NCI-H2029 (cell line): ENCODE results near the gene SLC4A8.
A peak's percentile ranks its signal among the peaks of the same experiment; 100 is the strongest.

Experiments
- DNase-seq: peaks from one replicate; lab custom pipeline; 2025; lab: John Stamatoyannopoulos, UW

The SLC4A8 gene

DNA sequence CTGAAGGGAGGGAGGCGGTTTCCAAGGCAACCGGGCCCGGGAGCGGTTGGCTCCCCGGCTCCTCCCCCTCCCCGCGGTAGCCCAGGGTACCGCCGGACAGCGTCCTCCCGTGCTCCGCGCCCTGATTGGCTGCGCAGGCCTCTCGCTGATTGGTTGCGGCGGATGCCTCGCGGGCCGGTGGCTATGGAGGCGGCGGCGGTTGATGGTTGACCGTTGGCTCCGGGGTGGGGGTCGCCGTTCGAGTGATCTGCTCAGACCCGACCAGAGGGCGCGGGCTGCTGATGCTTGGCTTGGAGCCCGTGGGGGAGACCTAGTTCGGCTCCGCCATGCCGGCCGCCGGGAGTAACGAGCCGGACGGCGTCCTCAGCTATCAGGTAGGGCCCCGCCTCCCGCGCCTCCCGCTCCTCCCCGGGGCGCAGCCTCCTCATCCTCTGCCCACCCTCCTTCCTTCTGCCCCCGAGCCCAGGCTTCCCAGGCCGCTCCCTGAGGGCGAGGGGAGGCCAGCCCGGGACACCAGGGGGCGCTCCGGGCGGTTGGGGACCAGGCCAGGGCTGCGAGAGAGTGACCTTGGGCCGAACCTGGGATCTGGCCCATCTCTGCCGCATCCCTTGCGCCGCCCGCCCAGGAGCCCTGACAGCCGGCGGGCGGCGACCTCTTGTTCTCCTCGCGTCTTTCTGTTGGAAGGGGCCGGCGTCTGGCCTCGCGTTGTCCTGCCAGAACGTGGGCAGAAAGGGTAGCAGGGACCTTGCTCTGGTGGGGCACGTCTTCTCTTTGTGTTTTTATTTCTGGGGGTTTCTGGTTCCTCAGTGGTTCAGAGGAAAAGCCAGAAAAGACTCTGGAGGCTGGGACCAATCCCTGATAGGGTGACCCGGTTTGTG, at the start of gene SLC4A8:
Gene SLC4A8 (plus strand): TSS at position 170 of the 878 bp plus-strand sequence. CDS start 157 bp downstream, at position 327.
- DNase-seq = peak; percentile 90

GRCh38 chr12:51374856-51375255, 49.8 kb upstream of the SLC4A8 start:
- no peak for DNase-seq

GRCh38 chr12:51377099-51377984, 47.3 kb upstream of the SLC4A8 start:
- DNase-seq = peak; percentile 40

DNA sequence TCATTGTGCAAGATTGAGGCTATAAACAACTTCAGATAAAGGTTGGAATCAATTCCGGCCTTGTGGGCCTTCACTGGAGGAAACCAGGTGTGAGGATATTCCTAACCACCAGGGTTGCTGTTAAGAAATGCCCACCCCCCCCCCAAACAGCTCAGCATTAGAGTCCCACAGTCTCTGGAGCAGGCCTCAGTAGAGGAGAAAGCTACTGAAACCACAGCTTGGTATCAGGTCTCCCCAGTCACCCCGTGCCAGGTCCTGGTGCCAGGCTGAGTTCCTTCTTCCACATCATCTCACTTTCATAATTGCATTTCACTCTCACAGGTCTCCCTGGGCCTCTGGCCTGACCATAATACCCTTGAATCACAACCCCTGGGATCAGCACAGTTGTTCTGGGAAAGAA, 45.9 kb upstream of the SLC4A8 start:
- DNase-seq = no peak

GRCh38 chr12:51379571-51379970, 45.1 kb upstream of the SLC4A8 start:
- DNase-seq = no peak

DNA sequence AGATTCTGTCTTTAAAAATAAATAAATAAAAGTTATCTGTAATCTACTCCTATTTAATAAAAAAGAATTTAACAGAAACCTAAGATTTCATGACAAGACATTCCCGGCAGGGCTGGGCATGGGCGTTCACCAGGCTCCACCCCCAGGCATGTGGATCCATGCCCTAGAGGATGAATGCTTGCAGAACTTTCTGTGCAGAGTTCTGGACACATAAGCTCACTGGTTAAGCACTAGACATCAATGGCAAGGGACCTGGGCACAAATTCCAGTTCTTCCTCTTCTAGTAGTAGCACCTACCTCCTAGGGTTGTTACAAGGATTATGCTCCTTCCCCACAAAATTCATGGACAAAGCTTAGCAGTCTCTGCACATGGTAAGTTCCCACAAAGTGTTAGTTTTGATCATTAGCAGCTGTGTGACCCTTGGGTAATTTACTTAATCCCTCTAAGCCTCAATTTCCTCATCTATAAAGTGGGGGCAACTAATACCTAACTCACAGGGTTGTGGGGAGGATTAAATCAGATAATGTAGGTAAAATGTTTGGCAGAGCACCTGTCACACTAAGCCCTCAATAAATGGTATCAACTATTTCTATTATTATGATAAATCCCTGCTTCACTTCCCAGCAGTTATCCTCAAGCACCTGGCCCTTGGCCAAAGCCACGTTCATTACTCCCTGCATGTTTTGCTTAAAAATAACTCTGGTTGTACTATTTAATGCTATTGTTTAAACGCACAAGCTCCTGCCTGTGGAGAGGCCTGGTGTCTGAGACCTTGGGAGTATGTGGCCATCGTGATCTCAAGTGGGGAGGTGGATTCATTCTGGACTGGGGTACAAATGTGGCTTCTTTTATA, 43.2 kb upstream of the SLC4A8 start:
- DNase-seq = peak; percentile 19

DNA sequence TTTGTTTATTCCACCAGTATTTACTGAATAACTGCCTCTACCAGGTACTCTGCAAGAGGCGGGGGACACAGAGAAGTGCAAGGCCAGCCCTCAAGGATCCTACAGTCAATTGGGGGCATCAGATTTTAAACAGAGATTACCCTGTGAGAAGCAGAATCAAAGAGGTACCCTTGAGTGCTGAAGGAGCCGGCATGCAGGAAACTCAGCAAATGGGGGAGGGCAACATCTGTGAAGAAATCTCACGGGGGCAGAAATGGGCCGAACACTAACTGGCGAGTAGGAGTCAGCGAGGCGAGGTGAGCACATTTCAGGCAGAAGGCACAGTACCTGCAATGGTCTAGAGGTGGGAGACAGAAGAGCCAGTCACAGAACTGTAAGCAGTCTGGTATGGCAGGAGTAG, 42.5 kb upstream of the SLC4A8 start:
- no peak for DNase-seq

DNA sequence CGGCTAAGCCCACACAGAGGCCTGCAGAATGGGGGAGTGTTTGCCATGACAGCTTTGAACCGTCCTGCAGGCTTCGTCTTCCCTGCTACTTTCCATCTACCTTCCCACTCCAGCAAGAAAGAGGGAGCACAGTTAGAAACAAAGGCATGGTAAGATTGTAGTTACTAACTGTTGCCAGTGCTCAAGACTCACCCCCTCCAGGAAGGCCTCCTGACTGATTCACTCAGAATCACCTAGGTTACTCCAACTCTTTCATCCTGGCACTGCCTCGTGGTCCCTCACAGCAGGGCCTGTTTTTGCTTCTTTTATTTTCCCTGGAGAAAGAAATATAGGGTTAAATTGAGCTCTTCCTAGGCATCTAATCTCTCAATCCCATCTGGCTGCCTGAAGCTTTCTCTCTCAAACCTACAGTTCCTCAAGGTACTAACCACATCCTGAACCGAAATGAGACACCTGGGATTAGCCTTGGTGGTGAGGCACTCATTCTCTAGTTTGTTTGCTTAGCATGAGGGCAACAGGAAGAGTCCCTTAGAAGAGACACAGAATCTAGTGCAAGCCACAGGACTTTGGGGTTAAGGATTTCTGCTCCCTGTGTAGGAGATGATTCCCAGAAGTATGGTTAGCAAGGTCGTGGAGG, 41.2 kb upstream of the SLC4A8 start:
- DNase-seq = peak; percentile 60

GRCh38 chr12:51386351-51386750, 38.3 kb upstream of the SLC4A8 start:
- DNase-seq = peak; percentile 35

DNA sequence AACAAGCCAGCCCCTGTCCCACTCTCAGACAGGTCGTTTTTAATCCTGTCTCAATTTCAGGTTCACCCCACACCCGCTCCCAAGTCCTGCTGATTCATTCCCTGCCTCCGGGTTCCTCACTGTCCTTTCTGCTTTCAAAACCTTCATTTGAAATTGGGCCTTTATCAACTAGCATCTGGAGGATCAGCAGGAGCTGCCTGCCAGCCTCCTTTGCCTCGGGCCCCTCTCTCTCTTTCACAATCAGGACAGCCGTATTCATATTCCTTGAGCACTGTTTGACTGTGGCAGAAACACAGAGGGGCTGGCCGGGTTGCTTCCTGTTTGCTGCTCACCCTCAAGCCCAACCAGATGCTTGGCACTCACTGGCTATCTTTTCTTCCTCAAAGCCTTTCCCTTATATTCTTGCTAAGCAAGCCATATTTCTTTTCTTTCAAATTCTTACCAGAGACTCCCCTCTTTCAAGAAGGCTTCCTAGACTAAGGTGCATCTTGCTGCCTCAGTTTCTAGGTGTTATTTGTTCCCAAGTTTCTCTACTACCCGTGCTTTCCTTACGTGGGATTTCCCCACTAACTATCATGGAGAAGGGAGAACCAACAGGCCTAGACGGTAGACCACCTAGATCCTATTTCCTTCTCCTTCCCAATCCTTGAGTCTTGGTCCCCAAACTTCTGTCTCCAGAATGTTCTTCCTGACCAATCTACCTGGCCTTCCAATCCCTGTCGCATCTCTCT, 36.4 kb upstream of the SLC4A8 start:
- peak; percentile 12 for DNase-seq

GRCh38 chr12:51388846-51389245, 35.8 kb upstream of the SLC4A8 start:
- DNase-seq = no peak

DNA sequence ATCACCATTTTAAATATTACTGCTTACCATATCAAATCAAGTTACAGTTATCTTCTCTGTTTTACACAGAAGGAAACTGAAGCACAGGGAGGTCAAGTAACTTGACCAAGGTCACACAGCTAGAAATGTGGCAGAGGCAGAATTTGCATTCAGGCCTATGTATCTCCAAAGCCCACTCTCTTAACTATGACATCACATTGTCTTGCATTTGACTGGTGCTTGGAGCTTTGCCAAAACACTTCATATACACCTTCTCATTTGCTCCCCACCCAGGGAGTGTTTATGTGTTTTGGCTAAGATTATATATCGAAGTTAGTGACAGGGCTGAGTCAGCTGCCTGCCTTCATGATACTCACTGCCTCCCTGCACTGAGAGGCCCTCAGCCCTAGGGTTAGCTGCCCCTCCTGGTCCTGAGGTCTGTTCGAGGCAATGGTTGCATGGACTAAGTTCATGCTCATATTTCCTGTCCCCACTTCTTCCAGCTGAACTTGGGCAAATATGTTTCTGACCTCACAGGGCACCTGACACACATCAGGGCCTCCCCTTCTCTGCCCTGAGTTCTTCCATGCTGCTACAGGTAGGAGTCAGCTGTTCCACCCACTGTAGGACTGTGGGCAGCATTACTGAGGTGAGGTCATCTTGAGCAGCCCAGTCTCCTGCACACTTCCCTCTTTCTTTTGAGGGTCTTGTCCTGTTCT, 35.2 kb upstream of the SLC4A8 start:
- peak; percentile 39 for DNase-seq

DNA sequence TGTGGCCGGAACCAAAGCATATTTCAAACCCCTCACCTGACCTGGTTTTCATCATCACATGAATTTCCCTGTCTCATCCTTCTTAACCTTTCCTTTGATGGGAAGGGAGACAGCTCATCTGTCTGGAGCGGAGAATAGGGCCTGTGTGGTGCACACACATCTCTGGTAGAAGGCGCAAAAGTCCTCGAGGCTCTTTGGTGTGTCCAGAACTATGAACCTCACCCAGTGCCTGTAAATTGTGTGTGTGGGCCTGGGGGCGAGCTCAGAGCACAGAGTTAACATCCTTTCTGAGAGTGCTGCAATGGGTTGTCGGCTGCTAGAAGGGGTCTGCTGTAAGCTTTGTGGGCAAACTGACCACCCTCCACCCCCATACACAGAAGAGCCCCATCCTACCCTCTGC, 34.2 kb upstream of the SLC4A8 start:
- DNase-seq = no peak

DNA sequence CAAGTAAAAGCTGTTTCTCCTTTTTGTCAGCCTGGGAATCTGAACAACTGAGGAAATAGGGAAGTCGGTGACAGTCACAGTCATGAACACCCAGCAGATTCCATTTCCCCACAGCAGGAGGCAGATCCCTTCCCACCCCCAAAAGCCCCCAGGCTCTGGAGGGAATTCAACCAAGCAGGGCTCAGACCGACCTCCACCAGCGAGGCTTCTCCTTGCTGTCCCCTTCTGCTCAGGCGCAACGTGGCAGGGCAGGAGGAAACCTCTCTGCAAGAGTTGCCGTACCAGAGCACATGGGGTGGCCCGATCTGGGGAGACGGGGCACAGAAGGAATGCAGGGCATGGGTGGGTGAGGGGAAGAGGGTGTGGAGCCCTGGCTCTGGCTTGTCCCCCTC, 33.7 kb upstream of the SLC4A8 start:
- no peak for DNase-seq

GRCh38 chr12:51391283-51392123, 33.1 kb upstream of the SLC4A8 start, which contains the start of gene GALNT6:
Gene GALNT6, minus strand, starts transcription at chr12:51391406. Its CDS starts 11,625 bp downstream, at chr12:51379781.
- DNase-seq = peak; percentile 36

GRCh38 chr12:51392556-51393237, 31.9 kb upstream of the SLC4A8 start:
- no peak for DNase-seq

DNA sequence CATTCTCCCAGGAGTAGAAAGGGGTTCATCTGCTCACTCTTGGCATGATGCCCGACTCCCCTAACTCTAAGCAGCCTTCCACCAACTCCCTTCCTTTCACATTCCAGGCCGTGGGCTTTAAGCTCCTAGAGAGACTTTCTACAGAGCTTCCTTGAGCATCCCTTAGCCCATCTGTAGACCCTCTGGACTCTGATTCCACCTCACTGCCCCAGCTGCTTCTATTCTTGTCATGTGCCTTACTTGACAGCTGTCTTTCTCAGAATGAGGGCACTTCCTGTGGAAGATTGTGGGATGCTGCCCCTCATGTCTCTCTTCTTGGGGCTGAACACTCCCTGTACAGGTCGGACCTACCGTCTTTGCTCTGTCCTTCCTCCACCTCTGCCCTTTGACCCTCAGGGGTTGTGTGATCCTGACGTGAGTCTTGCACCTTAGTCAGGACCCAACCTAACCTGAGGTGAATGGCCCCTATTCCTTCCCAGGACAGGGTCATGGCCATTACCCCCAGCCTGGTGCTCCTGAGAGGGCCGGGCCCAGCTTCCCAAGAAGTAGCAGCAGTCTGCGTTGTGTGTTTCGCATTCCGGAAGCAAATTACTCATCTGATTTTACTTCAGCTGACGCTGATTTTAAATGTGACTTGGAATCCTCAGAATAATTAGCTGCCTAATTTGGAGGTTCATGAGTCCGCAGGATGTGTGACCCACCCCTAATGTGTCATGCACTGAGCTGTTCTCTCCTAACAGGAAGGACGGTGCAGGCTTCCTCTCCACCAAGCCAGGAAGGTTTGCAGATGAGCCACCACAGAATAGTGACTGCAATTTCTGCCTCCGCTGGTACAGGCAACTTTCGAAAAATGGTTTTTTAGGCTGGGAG, 30.7 kb upstream of the SLC4A8 start:
- no peak for DNase-seq
